ENCODE results near the gene AKR1C4.

- TF ChIP-seq POLR2A (IDR thresholded peaks at IDR 0.05; ENCODE audit: low read length) (no peak), RFX5 (IDR thresholded peaks at IDR 0.05) (no peak), REST (IDR thresholded peaks at IDR 0.05) (no peak), RAD21 (conservative IDR thresholded peaks at IDR 0.05 in 1 of 2, IDR thresholded peaks at IDR 0.05 in 1 of 2) (no peak)
- TF ChIP-seq, protein P1, sequence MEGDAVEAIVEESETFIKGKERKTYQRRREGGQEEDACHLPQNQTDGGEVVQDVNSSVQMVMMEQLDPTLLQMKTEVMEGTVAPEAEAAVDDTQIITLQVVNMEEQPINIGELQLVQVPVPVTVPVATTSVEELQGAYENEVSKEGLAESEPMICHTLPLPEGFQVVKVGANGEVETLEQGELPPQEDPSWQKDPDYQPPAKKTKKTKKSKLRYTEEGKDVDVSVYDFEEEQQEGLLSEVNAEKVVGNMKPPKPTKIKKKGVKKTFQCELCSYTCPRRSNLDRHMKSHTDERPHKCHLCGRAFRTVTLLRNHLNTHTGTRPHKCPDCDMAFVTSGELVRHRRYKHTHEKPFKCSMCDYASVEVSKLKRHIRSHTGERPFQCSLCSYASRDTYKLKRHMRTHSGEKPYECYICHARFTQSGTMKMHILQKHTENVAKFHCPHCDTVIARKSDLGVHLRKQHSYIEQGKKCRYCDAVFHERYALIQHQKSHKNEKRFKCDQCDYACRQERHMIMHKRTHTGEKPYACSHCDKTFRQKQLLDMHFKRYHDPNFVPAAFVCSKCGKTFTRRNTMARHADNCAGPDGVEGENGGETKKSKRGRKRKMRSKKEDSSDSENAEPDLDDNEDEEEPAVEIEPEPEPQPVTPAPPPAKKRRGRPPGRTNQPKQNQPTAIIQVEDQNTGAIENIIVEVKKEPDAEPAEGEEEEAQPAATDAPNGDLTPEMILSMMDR (IDR thresholded peaks at IDR 0.05) = no peak
Measured at GRCh38 chr10:5165738-5166137, 30.9 kb upstream of the AKR1C4 start.
